ENCODE results near the gene FHOD1. TPM values are rescaled to one million over a fixed set of nuclear protein-coding genes. Genes with fewer than 3 reads are reported as not detected.

Gene FHOD1
- total RNA-seq, 1 experiment from 2014 or later = 58.2 TPM

- Histone ChIP-seq H3K4me1 (replicated peaks; ENCODE audit: insufficient read depth) (peaks cover 8% of the 10 kb centered on the region), H3K27ac (no peak overlapping the region), H3K79me2 (ENCODE audit: low read depth) (peaks cover 17% of the 10 kb centered on the region), H3F3A (ENCODE audit: insufficient read depth, low read depth) (peaks cover 28% of the 10 kb centered on the region), H3K36me3 (ENCODE audit: low read depth) (peaks cover 6% of the 10 kb centered on the region), H2AFZ (no peak overlapping the region), H3K4me2 (no peak overlapping the region), H3K9me2 (ENCODE audit: insufficient read depth) (no peaks in the 10 kb centered on the region), H3K27me3 (ENCODE audit: insufficient read depth, low read depth) (no peaks in the 10 kb centered on the region), H3K9me3 (ENCODE audit: insufficient read depth, low read depth) (no peaks in the 10 kb centered on the region), H4K20me1 (ENCODE audit: insufficient read depth) (no peaks in the 10 kb centered on the region), H3K4me3 (no peak overlapping the region)
- no TSS peak for BruUV-seq (replicated peaks)
- ChIA-PET POLR2A (ENCODE audit: unreplicated experiment) (no interaction called here), CTCF (no interaction called here)
- DNase-seq = no peak
- TF ChIP-seq EZH2 (IDR thresholded peaks at IDR 0.05; ENCODE audit: low read depth) = no peak
- TF ChIP-seq, protein P1, sequence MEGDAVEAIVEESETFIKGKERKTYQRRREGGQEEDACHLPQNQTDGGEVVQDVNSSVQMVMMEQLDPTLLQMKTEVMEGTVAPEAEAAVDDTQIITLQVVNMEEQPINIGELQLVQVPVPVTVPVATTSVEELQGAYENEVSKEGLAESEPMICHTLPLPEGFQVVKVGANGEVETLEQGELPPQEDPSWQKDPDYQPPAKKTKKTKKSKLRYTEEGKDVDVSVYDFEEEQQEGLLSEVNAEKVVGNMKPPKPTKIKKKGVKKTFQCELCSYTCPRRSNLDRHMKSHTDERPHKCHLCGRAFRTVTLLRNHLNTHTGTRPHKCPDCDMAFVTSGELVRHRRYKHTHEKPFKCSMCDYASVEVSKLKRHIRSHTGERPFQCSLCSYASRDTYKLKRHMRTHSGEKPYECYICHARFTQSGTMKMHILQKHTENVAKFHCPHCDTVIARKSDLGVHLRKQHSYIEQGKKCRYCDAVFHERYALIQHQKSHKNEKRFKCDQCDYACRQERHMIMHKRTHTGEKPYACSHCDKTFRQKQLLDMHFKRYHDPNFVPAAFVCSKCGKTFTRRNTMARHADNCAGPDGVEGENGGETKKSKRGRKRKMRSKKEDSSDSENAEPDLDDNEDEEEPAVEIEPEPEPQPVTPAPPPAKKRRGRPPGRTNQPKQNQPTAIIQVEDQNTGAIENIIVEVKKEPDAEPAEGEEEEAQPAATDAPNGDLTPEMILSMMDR (conservative IDR thresholded peaks at IDR 0.05) = no peak
- intact Hi-C loops (cut with micrococcal nuclease; ENCODE audit: unreplicated experiment) = no loop called here
Measured at GRCh38 chr16:67230809-67231660, 16.2 kb downstream of the FHOD1 start.

DNA sequence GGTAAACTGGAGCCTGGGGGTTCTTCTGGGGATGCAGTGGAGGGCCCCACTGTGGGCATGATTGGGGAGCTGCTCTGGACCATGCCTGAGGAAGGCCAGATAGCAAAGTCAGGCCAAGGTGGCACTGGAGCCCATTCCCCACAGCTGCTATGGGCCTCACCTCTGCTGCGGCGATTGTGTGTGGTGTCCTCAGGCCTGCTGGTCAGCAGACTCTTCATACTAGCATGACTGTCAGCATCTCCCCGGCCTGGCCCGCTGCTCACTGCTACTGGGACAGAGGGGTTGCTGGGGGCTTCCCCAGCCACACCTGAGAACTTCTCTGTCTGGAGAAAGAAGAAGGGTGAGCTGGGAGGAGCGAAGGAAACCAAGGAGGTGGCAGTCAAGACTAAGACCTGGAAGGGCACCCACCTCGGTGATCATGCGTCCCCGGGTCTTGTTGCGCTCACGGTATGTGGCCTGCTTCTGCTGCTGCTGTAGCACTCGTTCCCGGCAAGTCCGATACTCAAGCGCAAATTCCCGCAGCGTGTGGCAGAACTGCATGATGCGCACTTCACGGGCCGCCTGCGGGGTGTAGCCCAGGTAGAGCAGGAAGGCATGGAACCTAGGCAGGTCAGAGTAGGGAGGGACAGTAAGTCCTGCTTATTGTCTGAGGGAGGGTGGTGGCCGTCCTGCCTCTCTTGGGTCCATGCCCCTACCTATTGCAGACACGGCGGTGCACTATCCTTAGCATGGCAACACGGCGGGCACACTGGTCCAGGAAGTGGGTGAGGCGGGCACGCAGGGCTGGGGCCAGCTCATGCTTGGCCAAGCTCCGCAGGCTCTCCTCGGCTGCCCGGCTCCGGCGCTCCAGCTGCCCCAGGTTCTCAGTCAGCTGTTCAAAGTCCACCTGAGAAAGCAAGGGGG is 17.1 kb downstream of the FHOD1 start:
- POLR2A ChIA-PET (ENCODE audit: unreplicated experiment) = no interaction called here
- BruUV-seq (replicated peaks) = no TSS peak
- Histone ChIP-seq H4K20me1 (ENCODE audit: insufficient read depth) (no peaks in the 10 kb centered on the region), H3K27me3 (ENCODE audit: insufficient read depth, low read depth) (no peaks in the 10 kb centered on the region), H3K4me2 (no peak overlapping the region), H3K9me3 (ENCODE audit: insufficient read depth, low read depth) (no peaks in the 10 kb centered on the region), H3K36me3 (ENCODE audit: low read depth) (peaks cover 5% of the 10 kb centered on the region; the same call in 1 of the 2 replicates), H3K9me2 (ENCODE audit: insufficient read depth) (no peaks in the 10 kb centered on the region), H3K79me2 (ENCODE audit: low read depth) (peaks cover 16% of the 10 kb centered on the region), H3F3A (ENCODE audit: insufficient read depth, low read depth) (peaks cover 22% of the 10 kb centered on the region), H3K4me1 (replicated peaks; ENCODE audit: insufficient read depth) (peaks cover 8% of the 10 kb centered on the region), H2AFZ (no peak overlapping the region), H3K4me3 (no peak overlapping the region), H3K27ac (no peak overlapping the region)
- intact Hi-C loops (cut with micrococcal nuclease; ENCODE audit: unreplicated experiment) = no loop called here
- DNase-seq = no peak
- TF ChIP-seq, protein P1 (conservative IDR thresholded peaks at IDR 0.05) = no peak
- no peak for TF ChIP-seq EZH2 (IDR thresholded peaks at IDR 0.05; ENCODE audit: low read depth)
- CTCF ChIA-PET = no interaction called here

- no peak for DNase-seq
- Histone ChIP-seq H3K79me2 (ENCODE audit: low read depth) (peaks cover 16% of the 10 kb centered on the region), H3K36me3 (ENCODE audit: low read depth) (peaks cover 5% of the 10 kb centered on the region; the same call in 1 of the 2 replicates), H3K9me3 (ENCODE audit: insufficient read depth, low read depth) (no peaks in the 10 kb centered on the region), H3K9me2 (ENCODE audit: insufficient read depth) (no peaks in the 10 kb centered on the region), H2AFZ (no peak overlapping the region), H3K4me3 (no peak overlapping the region), H3K4me2 (no peak overlapping the region; the same call in 1 of the 2 replicates), H3K27me3 (ENCODE audit: insufficient read depth, low read depth) (no peaks in the 10 kb centered on the region), H4K20me1 (ENCODE audit: insufficient read depth) (no peaks in the 10 kb centered on the region), H3K4me1 (replicated peaks; ENCODE audit: insufficient read depth) (peaks cover 13% of the 10 kb centered on the region), H3F3A (ENCODE audit: insufficient read depth, low read depth) (peaks cover 22% of the 10 kb centered on the region), H3K27ac (no peak overlapping the region)
- TF ChIP-seq EZH2 (IDR thresholded peaks at IDR 0.05; ENCODE audit: low read depth) = no peak
- TF ChIP-seq, protein P1 (conservative IDR thresholded peaks at IDR 0.05) = no peak
- ChIA-PET CTCF (no interaction called here), POLR2A (ENCODE audit: unreplicated experiment) (interaction anchor here (0.6 kb wide), 1 partner anchor 21 kb away, joined by 3 read pairs; no protein-coding TSS in a partner anchor)
- intact Hi-C loops (cut with micrococcal nuclease; ENCODE audit: unreplicated experiment) = no loop called here
- no TSS peak for BruUV-seq (replicated peaks)
Measured at GRCh38 chr16:67228905-67229304, 18.4 kb downstream of the FHOD1 start.

Measured in PC-9 (cell line).